Thoracic aorta (tissue), 2 donors: ENCODE measurements around the gene RUFY3. TPM values are rescaled to one million over a fixed set of nuclear protein-coding genes. Genes with fewer than 3 reads are reported as not detected.

Experiments
- ATAC-seq: fragments of 150-250 bp; one replicate; pipeline ENCODE4 v1.8.0; 2017; ENCODE audit warnings: low read depth; ENCODE audit not compliant: insufficient number of reproducible peaks, low FRiP score
- DNase-seq: peaks from one replicate; pipeline ENCODE4 v3.0.0-alpha.2; 2020; ENCODE audit warnings: low spot score
- H3K27ac ChIP-seq, 2 donors: fragments of 200-600 bp; sonication (generic); 1 replicate in 1 of 2; 2 replicates in 1 of 2; pipeline ENCODE4 v1.5.1; 2016; ENCODE audit warnings: mild to moderate bottlenecking in 2 of 2, moderate library complexity in 2 of 2
- H3K27me3 ChIP-seq: fragments of 200-600 bp; sonication (generic); replicated peaks from 2 replicates; pipeline ENCODE4 v1.6.0; 2016; ENCODE audit warnings: mild to moderate bottlenecking; ENCODE audit not compliant: insufficient read depth
- H3K36me3 ChIP-seq: fragments of 200-600 bp; sonication (generic); one replicate; pipeline ENCODE4 v1.5.1; 2016
- H3K4me1 ChIP-seq, 2 donors: fragments of 200-600 bp; sonication (generic); 1 replicate in 1 of 2; 2 replicates in 1 of 2; pipeline versions ENCODE4 v1.5.1 to v1.6.0; 2016; ENCODE audit warnings: low read depth in 2 of 2, mild to moderate bottlenecking in 1 of 2; ENCODE audit not compliant: control insufficient read depth in 1 of 2
- H3K4me3 ChIP-seq: fragments of 200-600 bp; sonication (generic); 2 replicates; pipeline ENCODE4 v1.5.1; 2016; ENCODE audit warnings: mild to moderate bottlenecking
- H3K9me3 ChIP-seq: fragments of 200-600 bp; sonication (generic); 2 replicates; pipeline ENCODE4 v1.5.1; 2016
- CTCF ChIP-seq: fragments of 200-600 bp; sonication (generic); IDR thresholded peaks from one replicate; pipeline ENCODE4 v1.5.1; 2019; ENCODE audit warnings: antibody characterized with exemption
- total RNA-seq, 2 donors: library from RNA; depleted of rRNA; stranded (reverse); fragments of >200 nt; gene quantifications; one replicate each; pipeline versions ENCODE4 v1.1.0 to v1.2.3, GENCODE V29; 2016

RUFY3 gene
- total RNA-seq, 2 donors from 2014 or later = 72.7 to 100.0 TPM

GRCh38 chr4:70706516-70706915 lies 15.2 kb upstream of the RUFY3 start:
- Histone ChIP-seq H3K9me3 (no peaks in the 10 kb centered on the region), H3K27ac (peak overlapping the region; percentile 94 to 97), H3K36me3 (no peaks in the 10 kb centered on the region), H3K27me3 (no peaks in the 10 kb centered on the region), H3K4me3 (peak overlapping the region; percentile 92), H3K4me1 (peaks cover 10 to 15% of the 10 kb centered on the region in 2 donors)
- no peak for TF ChIP-seq CTCF
- ATAC-seq (no peak), DNase-seq (no peak)

- ATAC-seq (no peak), DNase-seq (no peak)
- no peaks in the 10 kb centered on the region for H3K27me3 ChIP-seq
- H3K36me3 ChIP-seq = no peaks in the 10 kb centered on the region
- peaks cover 10 to 22% of the 10 kb centered on the region in 2 donors for H3K4me1 ChIP-seq
- H3K27ac ChIP-seq = no peak overlapping the region
- no peaks in the 10 kb centered on the region for H3K9me3 ChIP-seq
- no peak overlapping the region for H3K4me3 ChIP-seq
- TF ChIP-seq CTCF = no peak
Measured at GRCh38 chr4:70709611-70710205, 12.1 kb upstream of the RUFY3 start.

- DNase-seq (no peak), ATAC-seq (no peak)
- Histone ChIP-seq H3K4me3 (no peak overlapping the region), H3K4me1 (peaks cover 5 to 15% of the 10 kb centered on the region in 2 donors), H3K27me3 (no peaks in the 10 kb centered on the region), H3K36me3 (no peaks in the 10 kb centered on the region), H3K27ac (no peak overlapping the region), H3K9me3 (no peaks in the 10 kb centered on the region)
- TF ChIP-seq CTCF = no peak
Measured at GRCh38 chr4:70711599-70711998, 10.2 kb upstream of the RUFY3 start.

GRCh38 chr4:70712150-70712549 lies 9.6 kb upstream of the RUFY3 start:
- Histone ChIP-seq H3K27ac (no peak overlapping the region), H3K36me3 (no peaks in the 10 kb centered on the region), H3K4me3 (no peak overlapping the region), H3K4me1 (peaks cover 0 to 10% of the 10 kb centered on the region in 2 donors), H3K27me3 (no peaks in the 10 kb centered on the region), H3K9me3 (no peaks in the 10 kb centered on the region)
- ATAC-seq (no peak), DNase-seq (no peak)
- TF ChIP-seq CTCF = no peak

- no peaks in the 10 kb centered on the region for H3K9me3 ChIP-seq
- TF ChIP-seq CTCF = no peak
- DNase-seq (no peak), ATAC-seq (no peak)
- no peaks in the 10 kb centered on the region for H3K27me3 ChIP-seq
- no peak overlapping the region for H3K27ac ChIP-seq
- H3K36me3 ChIP-seq = no peaks in the 10 kb centered on the region
- H3K4me3 ChIP-seq = no peak overlapping the region
- peaks cover 0 to 7% of the 10 kb centered on the region in 2 donors for H3K4me1 ChIP-seq
Measured at GRCh38 chr4:70712604-70713452, 8.9 kb upstream of the RUFY3 start.
